Naive thymus-derived CD4-positive, alpha-beta T cell (primary cell): ENCODE measurements around the gene CNTN4. TPM values are rescaled to one million over a fixed set of nuclear protein-coding genes. Genes with fewer than 3 reads are reported as not detected.

Source experiments
- ATAC-seq: fragments of 150-1000 bp; cut with Tn5 transposase; 2 replicates; pipeline ENCODE4 v1.10.0; 2021; ENCODE audit warnings: mild to moderate bottlenecking, moderate library complexity
- CTCF ChIA-PET: fragments of 350-600 bp; sonication (Branson Sonifier 250); formaldehyde crosslinking; loops from one replicate; lab custom pipeline; 2021; ENCODE audit warnings: antibody characterized with exemption; lab: Charles Lee
- POLR2A ChIA-PET: fragments of 350-600 bp; sonication (Branson Sonifier 250); formaldehyde crosslinking; loops from one replicate; lab custom pipeline; 2021; ENCODE audit warnings: antibody characterized with exemption, inconsistent platforms; lab: Charles Lee
- DNase-seq, 9 donors: peaks; one replicate each; pipeline versions ENCODE4 v3.0.0 to v3.0.0-alpha.2; 2020 to 2022; ENCODE audit warnings: mixed read lengths in 1 of 9
- H3K27ac ChIP-seq: one replicate; pipeline ENCODE4 v1.7.0; 2013; ENCODE audit warnings: mild to moderate bottlenecking, low read depth, low read length, moderate library complexity
- H3K27me3 ChIP-seq, 2 donors: one replicate each; pipeline ENCODE4 v1.7.0; 2013; ENCODE audit warnings: low read length in 2 of 2, mild to moderate bottlenecking in 2 of 2, moderate library complexity in 2 of 2; ENCODE audit not compliant: control insufficient read depth in 2 of 2, insufficient read depth in 2 of 2
- H3K36me3 ChIP-seq, 3 experiments: 1 replicate in 2 of 3; 2 replicates in 1 of 3; pipeline ENCODE4 v1.7.0; 2013; ENCODE audit warnings: low read length in 3 of 3, mild to moderate bottlenecking in 3 of 3, moderate library complexity in 1 of 3; ENCODE audit not compliant: insufficient read depth in 3 of 3, control insufficient read depth in 2 of 3
- H3K4me1 ChIP-seq, 2 donors: one replicate each; pipeline ENCODE4 v1.7.0; 2013; ENCODE audit warnings: low read length in 2 of 2, mild to moderate bottlenecking in 2 of 2, moderate library complexity in 1 of 2; ENCODE audit not compliant: control insufficient read depth in 2 of 2, insufficient read depth in 2 of 2
- H3K4me3 ChIP-seq: 2 replicates; pipeline ENCODE4 v1.7.0; 2013; ENCODE audit warnings: mild to moderate bottlenecking, low read length
- H3K9me3 ChIP-seq, 3 experiments: 1 replicate in 2 of 3; 2 replicates in 1 of 3; pipeline ENCODE4 v1.7.0; 2013; ENCODE audit warnings: low read length in 3 of 3; ENCODE audit not compliant: control insufficient read depth in 2 of 3
- H3K27ac Mint-ChIP-seq, 9 donors: one replicate each; pipeline ENCODE4 v1.8.0; 2020 to 2022; ENCODE audit warnings: mixed read lengths in 9 of 9, mild to moderate bottlenecking in 8 of 9, moderate library complexity in 5 of 9, inconsistent platforms in 2 of 9
- H3K27me3 Mint-ChIP-seq, 5 donors: one replicate each; pipeline ENCODE4 v1.8.0; 2021 to 2022; ENCODE audit warnings: mixed read lengths in 5 of 5, mild to moderate bottlenecking in 1 of 5
- H3K36me3 Mint-ChIP-seq, 5 donors: one replicate each; pipeline ENCODE4 v1.8.0; 2020 to 2022; ENCODE audit warnings: mixed read lengths in 5 of 5, mild to moderate bottlenecking in 3 of 5, inconsistent platforms in 1 of 5
- H3K4me1 Mint-ChIP-seq, 7 donors: one replicate each; pipeline ENCODE4 v1.8.0; 2020 to 2022; ENCODE audit warnings: mixed read lengths in 7 of 7, mild to moderate bottlenecking in 3 of 7, inconsistent platforms in 1 of 7
- H3K4me3 Mint-ChIP-seq, 10 donors: one replicate each; pipeline ENCODE4 v1.8.0; 2020 to 2022; ENCODE audit warnings: mild to moderate bottlenecking in 10 of 10, mixed read lengths in 10 of 10, moderate library complexity in 6 of 10, inconsistent platforms in 2 of 10
- H3K9me3 Mint-ChIP-seq, 11 donors: one replicate each; pipeline ENCODE4 v1.8.0; 2020 to 2022; ENCODE audit warnings: mixed read lengths in 11 of 11, mild to moderate bottlenecking in 4 of 11, inconsistent platforms in 1 of 11, moderate library complexity in 1 of 11
- intact Hi-C, 2 donors: fragments of 100-400 bp; cut with micrococcal nuclease; formaldehyde crosslinking; loops; one replicate each; pipeline ENCODE4 v1.15.1; 2023
- polyA plus RNA-seq, 2 donors: library from polyadenylated mRNA; unstranded; fragments of 300-500 nt; fragmentation: Illumina TruSeq; gene quantifications; one replicate each; pipeline ENCODE4 v1.2.3, GENCODE V29; 2021
- total RNA-seq, 6 experiments: library from RNA in 5 of 6; stranded (reverse) in 5 of 6; gene quantifications; 1 replicate in 5 of 6; 2 replicates in 1 of 6; pipeline ENCODE4 v1.2.3 and lab custom pipeline; 2021 to 2026

The CNTN4 gene
- total and polyA plus RNA-seq, 7 experiments from 2014 or later, result not detected

DNA sequence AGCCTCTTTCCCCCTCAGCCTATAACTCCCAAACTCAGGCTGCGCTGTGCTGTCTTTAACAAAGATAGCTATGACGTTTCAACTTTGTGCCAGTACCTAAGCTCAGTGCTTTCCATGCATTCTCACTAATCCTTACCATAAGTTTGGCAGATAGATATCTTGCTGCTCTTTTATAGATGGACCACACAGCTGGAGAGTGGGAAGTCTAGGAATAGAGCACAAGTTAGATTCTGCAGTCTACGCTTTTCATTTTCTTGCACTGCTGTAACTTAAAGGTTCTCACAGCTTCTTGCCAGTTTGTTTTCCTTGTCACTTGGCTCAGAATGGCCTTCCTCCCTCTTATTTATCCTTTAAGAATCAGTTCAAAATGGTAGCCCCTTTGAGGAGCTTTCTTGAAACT, 468.8 kb downstream of the CNTN4 start:
- Mint-ChIP-seq H3K9me3 (no peaks in the 10 kb centered on the region), H3K36me3 (no peaks in the 10 kb centered on the region), H3K27ac (no peak overlapping the region), H3K27me3 (peaks cover 0 to 4% (median 0%) of the 10 kb centered on the region in 5 donors), H3K4me1 (peaks cover 0 to 1% (median 0%) of the 10 kb centered on the region in 7 donors), H3K4me3 (no peak overlapping the region)
- Histone ChIP-seq H3K27ac (no peak overlapping the region), H3K27me3 (no peaks in the 10 kb centered on the region), H3K9me3 (no peaks in the 10 kb centered on the region), H3K4me1 (no peaks in the 10 kb centered on the region), H3K36me3 (no peaks in the 10 kb centered on the region), H3K4me3 (no peak overlapping the region)
- ChIA-PET POLR2A (no interaction called here), CTCF (no interaction called here)
- intact Hi-C loops, result no loop called here
- DNase-seq (no peak), ATAC-seq (no peak)

DNA sequence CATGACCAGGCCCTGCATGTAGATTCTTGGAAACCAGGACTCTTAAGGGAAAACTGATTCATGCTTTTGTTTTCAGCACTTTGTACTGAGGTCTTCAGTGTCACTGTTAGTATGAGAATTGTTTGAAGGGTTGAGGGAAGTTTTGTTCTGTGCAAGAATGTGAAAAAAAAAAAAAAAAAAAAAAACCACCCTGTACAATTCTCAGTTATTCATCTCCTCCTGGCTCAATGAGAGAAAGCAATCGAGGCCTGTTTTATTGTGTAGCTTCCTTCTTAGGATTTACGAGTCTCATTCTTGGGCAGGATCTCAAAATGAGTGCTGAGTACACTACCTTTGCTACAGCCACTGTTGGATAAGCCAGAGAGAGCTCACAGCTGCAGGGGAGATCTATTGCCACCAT, 469.5 kb downstream of the CNTN4 start:
- H3K27me3 ChIP-seq, result no peaks in the 10 kb centered on the region
- ATAC-seq (no peak), DNase-seq (no peak)
- Mint-ChIP-seq H3K36me3 (no peaks in the 10 kb centered on the region), H3K4me3 (no peak overlapping the region), H3K9me3 (no peaks in the 10 kb centered on the region), H3K4me1 (peaks cover 0 to 1% (median 0%) of the 10 kb centered on the region in 7 donors), H3K27me3 (peaks cover 0 to 4% (median 0%) of the 10 kb centered on the region in 5 donors), H3K27ac (no peak overlapping the region)
- H3K4me1 ChIP-seq, result no peaks in the 10 kb centered on the region
- H3K4me3 ChIP-seq, result no peak overlapping the region
- H3K27ac ChIP-seq, result no peak overlapping the region
- POLR2A ChIA-PET, result no interaction called here
- H3K36me3 ChIP-seq, result no peaks in the 10 kb centered on the region
- H3K9me3 ChIP-seq, result no peaks in the 10 kb centered on the region
- CTCF ChIA-PET, result no interaction called here
- intact Hi-C loops, result no loop called here

DNA sequence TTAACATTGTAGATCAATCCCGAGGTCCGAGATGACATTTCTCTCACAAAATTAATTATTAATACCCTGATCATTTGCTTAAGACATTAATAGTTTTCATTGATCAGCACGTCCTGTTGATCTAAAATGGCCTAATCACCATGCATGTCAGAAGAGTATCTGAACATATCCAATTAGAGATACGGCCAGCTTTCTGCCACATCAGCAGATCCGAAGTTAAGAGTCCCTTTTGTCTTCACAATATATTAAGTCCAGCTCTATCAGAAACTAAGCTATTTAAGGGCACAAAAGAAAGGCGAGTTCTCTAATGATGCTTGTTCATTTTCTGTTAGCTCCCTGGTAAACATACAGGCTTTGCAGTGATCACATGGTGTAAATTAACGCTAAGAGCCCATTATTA, 470.3 kb downstream of the CNTN4 start:
- Histone ChIP-seq H3K36me3 (no peaks in the 10 kb centered on the region), H3K27ac (no peak overlapping the region)
- POLR2A ChIA-PET, result no interaction called here

DNA sequence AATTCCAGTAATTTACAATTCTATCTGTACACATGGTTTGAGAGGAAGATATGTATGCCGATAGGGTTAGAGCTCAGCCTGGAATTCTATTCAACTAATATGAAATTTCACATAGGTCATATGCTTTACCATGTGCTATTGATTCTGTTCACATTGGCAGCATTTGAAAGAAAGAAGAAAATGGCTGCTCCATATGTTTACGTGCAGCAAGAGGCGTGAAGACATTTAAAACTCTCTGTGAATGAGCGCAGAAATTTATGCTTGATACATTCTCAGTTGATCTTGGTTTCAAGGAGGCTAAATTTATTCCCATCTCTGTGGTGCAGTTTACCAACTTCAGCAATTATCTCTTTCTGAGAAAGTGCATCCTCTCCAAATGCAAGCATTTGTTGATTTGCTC, 478.9 kb downstream of the CNTN4 start:
- POLR2A ChIA-PET, result no interaction called here
- Mint-ChIP-seq H3K36me3 (no peaks in the 10 kb centered on the region), H3K9me3 (peaks cover 0 to 2% (median 0%) of the 10 kb centered on the region in 11 donors), H3K27ac (no peak overlapping the region), H3K4me1 (no peaks in the 10 kb centered on the region), H3K27me3 (peaks cover 0 to 24% (median 9%) of the 10 kb centered on the region in 5 donors), H3K4me3 (no peak overlapping the region)
- CTCF ChIA-PET, result no interaction called here
- Histone ChIP-seq H3K9me3 (no peaks in the 10 kb centered on the region), H3K4me3 (no peak overlapping the region), H3K27me3 (no peaks in the 10 kb centered on the region), H3K27ac (no peak overlapping the region), H3K36me3 (no peaks in the 10 kb centered on the region), H3K4me1 (no peaks in the 10 kb centered on the region)
- intact Hi-C loops, result no loop called here
- no peak for ATAC-seq
- no peak for DNase-seq

More for the DNA sequence above, 470.3 kb downstream of the CNTN4 start:
- intact Hi-C loops, result no loop called here
- DNase-seq (no peak), ATAC-seq (no peak)
- Mint-ChIP-seq H3K9me3 (no peaks in the 10 kb centered on the region), H3K27ac (no peak overlapping the region), H3K4me3 (no peak overlapping the region), H3K36me3 (no peaks in the 10 kb centered on the region), H3K27me3 (peaks cover 0 to 4% (median 0%) of the 10 kb centered on the region in 5 donors), H3K4me1 (no peaks in the 10 kb centered on the region)
- Histone ChIP-seq H3K4me3 (no peak overlapping the region), H3K9me3 (no peaks in the 10 kb centered on the region), H3K27me3 (no peaks in the 10 kb centered on the region), H3K4me1 (no peaks in the 10 kb centered on the region)
- CTCF ChIA-PET, result no interaction called here

DNA sequence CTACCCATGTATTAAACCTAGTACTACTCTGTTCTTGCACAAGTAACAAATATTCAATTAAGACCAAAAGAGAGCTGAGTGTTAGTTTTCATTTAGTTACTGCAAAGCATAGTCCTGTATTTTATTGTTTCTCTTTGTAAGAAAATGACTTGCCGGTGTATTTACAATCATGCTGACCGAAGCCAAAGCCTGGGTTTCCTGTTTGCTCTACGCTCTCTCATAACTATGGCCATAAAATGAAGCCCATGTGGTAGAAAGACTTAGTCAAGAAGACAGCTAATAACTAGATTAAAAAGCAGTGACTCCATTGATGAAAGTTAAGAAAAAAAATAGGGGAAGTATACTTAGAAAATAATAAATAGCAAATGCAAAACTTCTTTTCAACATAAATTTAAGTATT, 479.9 kb downstream of the CNTN4 start:
- Histone ChIP-seq H3K36me3 (no peaks in the 10 kb centered on the region), H3K4me1 (no peaks in the 10 kb centered on the region), H3K27ac (no peak overlapping the region), H3K27me3 (no peaks in the 10 kb centered on the region), H3K4me3 (no peak overlapping the region), H3K9me3 (no peaks in the 10 kb centered on the region)
- intact Hi-C loops, result no loop called here
- Mint-ChIP-seq H3K4me3 (no peak overlapping the region), H3K27ac (no peak overlapping the region), H3K4me1 (no peaks in the 10 kb centered on the region), H3K9me3 (peaks cover 0 to 2% (median 0%) of the 10 kb centered on the region in 11 donors), H3K27me3 (peaks cover 0 to 24% (median 9%) of the 10 kb centered on the region in 5 donors), H3K36me3 (no peaks in the 10 kb centered on the region)
- DNase-seq (no peak), ATAC-seq (no peak)
- CTCF ChIA-PET, result interaction anchor here (0.7 kb wide), 1 partner anchor 67 kb away, joined by 5 read pairs; no protein-coding TSS in a partner anchor
- POLR2A ChIA-PET, result no interaction called here

DNA sequence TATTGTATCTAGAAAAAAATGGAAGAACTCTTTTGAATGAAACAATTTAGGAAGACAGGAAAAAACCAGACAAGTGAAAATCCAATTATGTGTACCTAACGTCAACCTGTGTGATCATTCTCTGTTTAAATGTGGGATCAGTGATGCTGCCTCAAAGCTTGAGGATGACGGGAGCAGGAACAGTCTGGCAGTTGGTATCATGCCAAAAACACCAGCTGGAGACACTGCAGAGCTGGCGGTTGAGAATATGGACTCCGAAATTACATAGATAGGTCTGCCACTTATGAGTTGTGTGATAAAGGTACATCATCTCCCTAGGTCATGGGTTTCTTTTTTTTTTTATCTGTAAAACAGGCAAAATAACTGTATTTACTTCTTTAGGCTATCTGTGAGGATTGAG, 480.5 kb downstream of the CNTN4 start:
- CTCF ChIA-PET, result interaction anchor here (0.7 kb wide), 1 partner anchor 68 kb away, joined by 5 read pairs; no protein-coding TSS in a partner anchor
- no peak overlapping the region for H3K27ac Mint-ChIP-seq
- H3K4me1 Mint-ChIP-seq, result no peaks in the 10 kb centered on the region

DNA sequence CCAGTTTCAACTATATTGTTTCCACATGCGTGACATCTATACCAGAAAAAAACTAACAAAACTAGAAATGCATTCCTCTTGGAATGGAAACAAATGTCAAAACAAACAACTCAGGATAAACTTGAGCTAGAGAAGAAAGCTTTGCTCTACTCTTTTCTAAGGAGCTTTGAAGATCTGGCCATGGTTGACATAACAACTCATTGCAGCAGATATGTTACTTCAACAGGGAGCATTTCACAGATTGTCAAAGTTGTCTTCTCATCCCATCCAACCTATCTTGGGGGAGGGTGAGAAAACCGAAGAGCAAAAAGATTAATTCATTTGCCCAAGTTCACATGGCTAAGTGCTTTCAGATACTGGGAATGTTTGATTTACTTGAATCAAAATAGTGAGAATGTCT, 484.4 kb downstream of the CNTN4 start:
- H3K36me3 Mint-ChIP-seq, result no peaks in the 10 kb centered on the region
- Histone ChIP-seq H3K27ac (no peak overlapping the region), H3K4me3 (no peak overlapping the region), H3K9me3 (no peaks in the 10 kb centered on the region), H3K4me1 (no peaks in the 10 kb centered on the region), H3K27me3 (no peaks in the 10 kb centered on the region), H3K36me3 (no peaks in the 10 kb centered on the region)
- POLR2A ChIA-PET, result no interaction called here
- ATAC-seq (no peak), DNase-seq (no peak)
- no peak overlapping the region for H3K4me3 Mint-ChIP-seq
- H3K4me1 Mint-ChIP-seq, result no peaks in the 10 kb centered on the region
- intact Hi-C loops, result no loop called here
- peaks cover 0 to 12% (median 4%) of the 10 kb centered on the region in 5 donors for H3K27me3 Mint-ChIP-seq
- CTCF ChIA-PET, result no interaction called here
- no peak overlapping the region for H3K27ac Mint-ChIP-seq
- peaks cover 0 to 6% (median 1%) of the 10 kb centered on the region in 11 donors for H3K9me3 Mint-ChIP-seq

More for the DNA sequence above, 480.5 kb downstream of the CNTN4 start:
- ATAC-seq, result no peak
- Histone ChIP-seq H3K9me3 (no peaks in the 10 kb centered on the region), H3K36me3 (no peaks in the 10 kb centered on the region), H3K27me3 (no peaks in the 10 kb centered on the region), H3K4me1 (no peaks in the 10 kb centered on the region), H3K27ac (no peak overlapping the region), H3K4me3 (no peak overlapping the region)
- Mint-ChIP-seq H3K4me3 (no peak overlapping the region), H3K27me3 (peaks cover 0 to 24% (median 9%) of the 10 kb centered on the region in 5 donors), H3K36me3 (no peaks in the 10 kb centered on the region), H3K9me3 (peaks cover 0 to 2% (median 0%) of the 10 kb centered on the region in 11 donors)
- POLR2A ChIA-PET, result no interaction called here
- no peak for DNase-seq
- intact Hi-C loops, result no loop called here
